PFSK-1 (cell line): Measurements from ENCODE around the gene NFIL3.

Source experiments
- POLR2AphosphoS5 ChIP-seq: IDR thresholded peaks from 2 replicates; pipeline ENCODE4 v1.6.1; 2012; ENCODE audit warnings: low read depth, mild to moderate bottlenecking, control low read depth, low read length, moderate library complexity
- SIN3A ChIP-seq: IDR thresholded peaks from 2 replicates; pipeline ENCODE4 v1.6.1; 2012; ENCODE audit warnings: mild to moderate bottlenecking, low read length, moderate library complexity, borderline replicate concordance; ENCODE audit not compliant: insufficient read depth

DNA sequence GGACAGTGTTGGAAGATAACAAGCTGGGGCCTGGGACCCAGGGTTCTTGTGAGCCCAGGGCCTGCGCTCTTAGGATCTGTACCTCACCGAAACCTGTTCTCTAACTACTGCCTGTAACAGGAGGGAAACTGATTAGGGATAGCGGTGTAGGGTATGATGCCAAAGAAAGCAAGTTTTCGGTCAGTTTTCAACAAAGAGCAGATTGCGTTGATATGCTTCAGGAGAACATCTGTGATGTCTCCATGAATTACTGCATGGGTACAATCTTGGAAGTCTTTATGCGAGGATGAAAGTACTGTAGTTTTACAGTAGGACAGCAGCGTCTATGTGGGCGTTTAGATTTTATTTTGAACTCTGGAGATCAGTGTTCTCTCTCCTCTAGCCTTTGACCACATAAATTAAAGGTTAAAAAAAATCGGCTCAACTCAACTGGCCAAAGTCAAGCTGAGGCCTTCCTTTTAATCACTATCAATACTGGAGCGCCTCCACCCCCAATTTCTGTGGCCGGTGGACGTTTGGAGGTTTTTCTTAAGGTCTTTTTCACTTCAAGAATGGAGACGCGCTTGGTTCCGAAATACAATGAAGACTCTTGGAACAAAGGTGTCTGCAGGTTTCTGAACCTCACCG is 3.0 kb downstream of the NFIL3 start:
- no peak for TF ChIP-seq POLR2AphosphoS5
- no peak for TF ChIP-seq SIN3A
